ENCODE data around the gene SYT9. TPM values are rescaled to one million over a fixed set of nuclear protein-coding genes. Genes with fewer than 3 reads are reported as not detected.

SYT9 gene
- total RNA-seq, 4 donors from 2014 or later: 0.13 to 0.47 (median 0.15) TPM; not detected in 1

DNA sequence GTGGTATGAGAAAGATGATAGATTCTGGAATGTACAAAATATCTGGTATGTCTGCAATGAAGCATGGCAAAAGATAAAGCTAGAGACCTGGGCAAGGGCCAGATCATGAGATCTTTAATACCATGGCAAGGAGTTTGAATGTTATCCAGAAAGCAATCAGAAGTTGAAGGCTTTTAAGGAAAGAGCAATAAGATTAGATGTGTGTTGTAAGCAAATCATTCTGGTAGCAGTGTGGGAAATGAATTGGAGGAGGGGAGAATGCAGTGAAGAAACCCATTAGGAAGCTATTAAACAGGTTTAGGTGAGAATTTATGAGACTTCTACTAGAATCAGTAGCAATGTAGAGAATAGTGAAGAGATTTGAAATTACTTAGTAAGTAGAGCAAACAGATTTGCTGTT is 32.2 kb upstream of the SYT9 start:
- Histone ChIP-seq H3K27me3 (no peaks in the 10 kb centered on the region), H3K36me3 (no peaks in the 10 kb centered on the region), H3K27ac (no peak overlapping the region), H3K4me3 (no peak overlapping the region), H3K9me3 (no peaks in the 10 kb centered on the region), H3K4me1 (no peaks in the 10 kb centered on the region)
- ATAC-seq: no peak
- TF ChIP-seq POLR2AphosphoS5 (IDR thresholded peaks at IDR 0.05) (no peak), POLR2A (IDR thresholded peaks at IDR 0.05) (no peak), EP300 (IDR thresholded peaks at IDR 0.05) (no peak)
- TF ChIP-seq, protein P1, sequence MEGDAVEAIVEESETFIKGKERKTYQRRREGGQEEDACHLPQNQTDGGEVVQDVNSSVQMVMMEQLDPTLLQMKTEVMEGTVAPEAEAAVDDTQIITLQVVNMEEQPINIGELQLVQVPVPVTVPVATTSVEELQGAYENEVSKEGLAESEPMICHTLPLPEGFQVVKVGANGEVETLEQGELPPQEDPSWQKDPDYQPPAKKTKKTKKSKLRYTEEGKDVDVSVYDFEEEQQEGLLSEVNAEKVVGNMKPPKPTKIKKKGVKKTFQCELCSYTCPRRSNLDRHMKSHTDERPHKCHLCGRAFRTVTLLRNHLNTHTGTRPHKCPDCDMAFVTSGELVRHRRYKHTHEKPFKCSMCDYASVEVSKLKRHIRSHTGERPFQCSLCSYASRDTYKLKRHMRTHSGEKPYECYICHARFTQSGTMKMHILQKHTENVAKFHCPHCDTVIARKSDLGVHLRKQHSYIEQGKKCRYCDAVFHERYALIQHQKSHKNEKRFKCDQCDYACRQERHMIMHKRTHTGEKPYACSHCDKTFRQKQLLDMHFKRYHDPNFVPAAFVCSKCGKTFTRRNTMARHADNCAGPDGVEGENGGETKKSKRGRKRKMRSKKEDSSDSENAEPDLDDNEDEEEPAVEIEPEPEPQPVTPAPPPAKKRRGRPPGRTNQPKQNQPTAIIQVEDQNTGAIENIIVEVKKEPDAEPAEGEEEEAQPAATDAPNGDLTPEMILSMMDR (IDR thresholded peaks at IDR 0.05): no peak

DNA sequence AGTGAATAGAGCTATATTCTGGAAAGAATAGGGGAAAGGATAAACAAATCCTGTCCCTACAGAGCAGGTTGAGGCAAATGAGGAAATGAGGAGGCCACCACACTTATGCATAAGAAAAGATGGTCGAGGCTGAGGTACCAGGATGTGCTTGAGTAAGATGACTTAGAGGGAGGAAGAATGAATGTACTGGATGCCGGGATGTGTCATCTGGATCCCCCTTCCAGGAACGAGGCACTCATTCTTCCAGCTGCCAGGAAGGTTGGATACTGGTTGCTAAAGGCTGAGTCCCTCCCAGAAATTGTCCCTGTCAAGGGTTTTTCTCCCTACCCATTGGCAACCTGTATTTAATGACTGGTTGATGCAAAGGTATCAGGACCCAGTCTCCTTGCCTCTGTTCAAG is 31.1 kb upstream of the SYT9 start:
- Histone ChIP-seq H3K4me3 (no peak overlapping the region), H3K27me3 (no peaks in the 10 kb centered on the region), H3K9me3 (no peaks in the 10 kb centered on the region), H3K27ac (no peak overlapping the region), H3K4me1 (no peaks in the 10 kb centered on the region), H3K36me3 (no peaks in the 10 kb centered on the region)
- no peak for ATAC-seq
- 43 to 58% methylated on average over 3 of the region's 3 CpGs for WGBS, 2 donors (ENCODE audit: low coverage in 1 of 2)
- TF ChIP-seq, protein P1 (IDR thresholded peaks at IDR 0.05): no peak
- TF ChIP-seq POLR2A (IDR thresholded peaks at IDR 0.05) (no peak), EP300 (IDR thresholded peaks at IDR 0.05) (no peak), POLR2AphosphoS5 (IDR thresholded peaks at IDR 0.05) (no peak)

DNA sequence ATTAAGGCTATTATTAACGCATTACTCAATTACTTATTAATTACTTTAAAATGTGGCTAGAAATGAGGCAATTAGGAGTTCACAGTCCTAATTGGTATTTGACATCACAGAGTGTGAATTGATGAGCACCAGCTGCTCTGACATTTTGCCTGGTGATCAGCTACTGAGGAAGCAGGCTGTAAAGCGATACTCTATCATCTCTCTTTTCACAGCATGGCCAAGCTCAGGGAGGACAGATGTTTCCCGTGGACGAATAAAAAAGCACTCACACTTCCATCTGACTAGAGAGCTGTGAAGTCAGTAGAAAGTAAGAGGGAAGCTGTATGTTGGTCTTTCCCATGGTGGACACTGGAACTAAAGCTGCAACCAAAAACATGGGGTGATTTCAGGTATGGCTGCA is 29.1 kb upstream of the SYT9 start:
- no peak for ATAC-seq
- no peaks in the 10 kb centered on the region for H3K36me3 ChIP-seq
- TF ChIP-seq, protein P1 (IDR thresholded peaks at IDR 0.05): no peak
- TF ChIP-seq POLR2AphosphoS5 (IDR thresholded peaks at IDR 0.05): no peak
- no peak for TF ChIP-seq EP300 (IDR thresholded peaks at IDR 0.05)
- TF ChIP-seq POLR2A (IDR thresholded peaks at IDR 0.05): no peak
- WGBS, 2 donors (ENCODE audit: low coverage in 1 of 2): 11 to 16% methylated on average over 4 of the region's 4 CpGs
- no peaks in the 10 kb centered on the region for H3K27me3 ChIP-seq
- H3K4me3 ChIP-seq: no peak overlapping the region
- no peaks in the 10 kb centered on the region for H3K4me1 ChIP-seq
- H3K27ac ChIP-seq: no peak overlapping the region
- H3K9me3 ChIP-seq: no peaks in the 10 kb centered on the region

DNA sequence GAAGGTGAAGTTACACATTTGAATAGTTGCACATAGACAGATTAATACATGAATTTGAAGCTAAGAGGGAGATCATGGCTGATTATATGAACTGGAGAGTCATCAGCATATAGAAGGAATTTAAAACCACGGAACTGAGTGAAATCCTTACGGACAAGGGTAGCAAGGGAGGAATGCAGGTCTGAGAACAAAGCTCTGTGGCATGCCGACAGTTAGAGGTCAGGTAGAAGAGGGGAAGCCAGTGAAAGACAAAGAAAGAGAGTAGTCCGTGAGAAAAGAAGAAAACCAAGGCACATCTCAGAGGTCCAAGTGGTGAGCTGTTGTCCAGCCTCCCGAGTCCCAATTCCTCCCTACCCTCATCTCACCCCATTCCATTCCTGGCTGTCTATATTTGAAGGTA is 11.8 kb upstream of the SYT9 start:
- ATAC-seq: no peak
- H3K4me3 ChIP-seq: no peak overlapping the region
- H3K27me3 ChIP-seq: peaks cover 27% of the 10 kb centered on the region
- no peaks in the 10 kb centered on the region for H3K4me1 ChIP-seq
- H3K9me3 ChIP-seq: no peaks in the 10 kb centered on the region
- 34 to 46% methylated on average over 5 of the region's 5 CpGs for WGBS, 2 donors (ENCODE audit: low coverage in 1 of 2)
- TF ChIP-seq POLR2AphosphoS5 (IDR thresholded peaks at IDR 0.05): no peak
- TF ChIP-seq POLR2A (IDR thresholded peaks at IDR 0.05): no peak
- no peak for TF ChIP-seq EP300 (IDR thresholded peaks at IDR 0.05)
- H3K27ac ChIP-seq: no peak overlapping the region
- no peaks in the 10 kb centered on the region for H3K36me3 ChIP-seq

DNA sequence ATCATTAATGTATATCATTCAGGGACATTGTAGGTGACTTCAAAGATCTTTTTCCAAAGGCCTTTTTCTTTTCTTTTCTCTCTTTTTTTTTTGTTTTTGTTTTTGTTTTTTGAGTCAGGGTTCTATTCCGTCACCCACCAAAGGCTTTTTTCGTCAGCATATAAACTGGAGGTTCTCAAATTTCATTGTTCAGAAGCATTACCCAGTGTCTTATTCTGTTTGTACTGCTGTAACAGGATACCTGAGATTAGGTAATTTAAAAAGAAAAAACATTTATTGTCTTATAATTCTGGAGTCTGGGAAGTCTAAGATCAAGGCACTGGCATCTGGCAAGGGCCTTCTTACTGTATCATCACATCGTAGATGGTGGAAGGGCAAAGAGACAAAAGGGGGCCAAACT is 6.4 kb upstream of the SYT9 start:
- Histone ChIP-seq H3K36me3 (no peaks in the 10 kb centered on the region), H3K4me3 (no peak overlapping the region), H3K27ac (no peak overlapping the region), H3K4me1 (no peaks in the 10 kb centered on the region), H3K9me3 (peaks cover 0 to 3% (median 0%) of the 10 kb centered on the region in 3 donors), H3K27me3 (peaks cover 14% of the 10 kb centered on the region)
- no peak for ATAC-seq
- TF ChIP-seq EP300 (IDR thresholded peaks at IDR 0.05) (no peak), POLR2AphosphoS5 (IDR thresholded peaks at IDR 0.05) (no peak), POLR2A (IDR thresholded peaks at IDR 0.05) (no peak)
- TF ChIP-seq, protein P1 (IDR thresholded peaks at IDR 0.05): no peak
- 49 to 51% methylated on average over 3 of the region's 3 CpGs for WGBS, 2 donors (ENCODE audit: low coverage in 1 of 2)
